Loucy (cell line): Measurements from ENCODE around the gene CCNF.
A peak's percentile ranks its signal among the peaks of the same experiment; 100 is the strongest.

Source experiments
- H2AFZ ChIP-seq: fragments of 200-600 bp; sonication (generic); 2 replicates; pipeline ENCODE4 v1.6.0; 2016; ENCODE audit warnings: antibody characterized with exemption, mild to moderate bottlenecking, low read length, moderate library complexity
- H3F3A ChIP-seq: fragments of 200-600 bp; 2 replicates; pipeline ENCODE4 v1.6.0; 2016; ENCODE audit warnings: antibody characterized with exemption, low read depth, mild to moderate bottlenecking
- H3K27me3 ChIP-seq: fragments of 200-600 bp; sonication (generic); 2 replicates; pipeline ENCODE4 v1.6.1; 2014; ENCODE audit warnings: low read length, mild to moderate bottlenecking; ENCODE audit not compliant: insufficient read depth, poor library complexity, severe bottlenecking
- H3K36me3 ChIP-seq: fragments of 200-600 bp; sonication (generic); 2 replicates; pipeline ENCODE4 v1.6.1; 2016; ENCODE audit warnings: low read length; ENCODE audit not compliant: insufficient read depth
- H3K4me1 ChIP-seq: fragments of 200-600 bp; sonication (generic); 2 replicates; pipeline ENCODE4 v1.5.1; 2014; ENCODE audit warnings: low read length, mild to moderate bottlenecking; ENCODE audit not compliant: insufficient read depth, poor library complexity, severe bottlenecking
- H3K4me2 ChIP-seq: fragments of 200-600 bp; sonication (generic); 2 replicates; pipeline ENCODE4 v1.6.0; 2014; ENCODE audit warnings: antibody characterized with exemption, low read length, low read depth, mild to moderate bottlenecking; ENCODE audit not compliant: poor library complexity, severe bottlenecking
- H3K4me3 ChIP-seq: fragments of 200-600 bp; sonication (generic); 2 replicates; pipeline ENCODE4 v1.5.1; 2014; ENCODE audit warnings: low read length, mild to moderate bottlenecking, mixed read lengths; ENCODE audit not compliant: poor library complexity, severe bottlenecking
- H3K79me2 ChIP-seq: fragments of 200-600 bp; sonication (generic); 2 replicates; pipeline ENCODE4 v1.6.1; 2014; ENCODE audit warnings: low read length; ENCODE audit not compliant: insufficient read depth
- H3K9ac ChIP-seq: fragments of 200-600 bp; sonication (generic); 2 replicates; pipeline ENCODE4 v1.6.0; 2014; ENCODE audit warnings: mild to moderate bottlenecking, low read depth, low read length, moderate library complexity; ENCODE audit not compliant: poor library complexity, severe bottlenecking
- H3K9me2 ChIP-seq: fragments of 200-600 bp; sonication (generic); replicated peaks from 2 replicates; pipeline ENCODE4 v1.6.1; 2016; ENCODE audit warnings: low read depth, low read length, mixed read lengths
- H3K9me3 ChIP-seq: fragments of 200-600 bp; sonication (generic); 2 replicates; pipeline ENCODE4 v1.6.1; 2014; ENCODE audit warnings: mild to moderate bottlenecking, antibody characterized with exemption, low read length, low read depth; ENCODE audit not compliant: insufficient read depth
- H4K20me1 ChIP-seq: fragments of 200-600 bp; sonication (generic); 2 replicates; pipeline ENCODE4 v1.6.0; 2014; ENCODE audit warnings: antibody characterized with exemption, low read length, mild to moderate bottlenecking; ENCODE audit not compliant: insufficient read depth, poor library complexity, severe bottlenecking
- EZH2phosphoT487 ChIP-seq: fragments of 200-600 bp; IDR thresholded peaks from 2 replicates; pipeline ENCODE4 v1.6.1; 2018; ENCODE audit warnings: antibody characterized with exemption, mild to moderate bottlenecking, moderate library complexity, borderline replicate concordance
- TF ChIP-seq, protein P1 (sequence below): fragments of 200-600 bp; sonication (generic); conservative IDR thresholded peaks from 2 replicates; pipeline ENCODE4 v1.5.1; 2014; ENCODE audit warnings: mild to moderate bottlenecking, antibody characterized with exemption, low read length

The CCNF gene

DNA sequence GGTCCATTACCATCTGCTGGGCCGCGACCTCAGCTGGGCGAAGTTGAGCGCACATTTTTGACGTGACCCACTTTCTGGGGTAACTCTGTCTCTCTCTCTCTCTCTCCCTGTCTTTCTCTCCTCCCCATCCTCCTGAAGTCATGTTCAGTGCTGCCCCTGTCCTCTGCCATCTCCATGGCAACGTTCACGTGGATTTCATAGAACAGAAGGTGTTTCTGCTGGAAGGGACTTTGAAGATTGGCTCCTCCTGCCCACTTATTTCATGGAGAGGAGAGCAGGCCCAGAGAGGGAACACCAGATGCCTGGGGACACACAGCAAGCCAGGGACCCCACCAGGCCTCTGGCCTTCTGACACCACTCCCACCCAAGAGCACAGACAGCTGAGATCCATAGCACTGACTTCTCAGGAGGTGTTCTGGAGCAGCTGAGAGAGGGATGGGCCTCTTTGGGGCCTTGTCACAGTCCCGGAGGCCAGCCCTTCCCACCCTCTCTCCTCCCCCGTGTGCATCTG lies 4.2 kb upstream of the CCNF start:
- Histone ChIP-seq H3K4me1 (peaks cover 9% of the 10 kb centered on the region), H4K20me1 (peaks cover 3% of the 10 kb centered on the region), H2AFZ (no peak overlapping the region), H3K4me2 (no peak overlapping the region), H3F3A (no peaks in the 10 kb centered on the region), H3K79me2 (peaks cover 15% of the 10 kb centered on the region), H3K4me3 (no peak overlapping the region), H3K27me3 (no peaks in the 10 kb centered on the region), H3K9me2 (no peaks in the 10 kb centered on the region), H3K9ac (no peak overlapping the region), H3K9me3 (no peaks in the 10 kb centered on the region), H3K36me3 (no peaks in the 10 kb centered on the region)
- TF ChIP-seq EZH2phosphoT487: no peak
- TF ChIP-seq, protein P1, sequence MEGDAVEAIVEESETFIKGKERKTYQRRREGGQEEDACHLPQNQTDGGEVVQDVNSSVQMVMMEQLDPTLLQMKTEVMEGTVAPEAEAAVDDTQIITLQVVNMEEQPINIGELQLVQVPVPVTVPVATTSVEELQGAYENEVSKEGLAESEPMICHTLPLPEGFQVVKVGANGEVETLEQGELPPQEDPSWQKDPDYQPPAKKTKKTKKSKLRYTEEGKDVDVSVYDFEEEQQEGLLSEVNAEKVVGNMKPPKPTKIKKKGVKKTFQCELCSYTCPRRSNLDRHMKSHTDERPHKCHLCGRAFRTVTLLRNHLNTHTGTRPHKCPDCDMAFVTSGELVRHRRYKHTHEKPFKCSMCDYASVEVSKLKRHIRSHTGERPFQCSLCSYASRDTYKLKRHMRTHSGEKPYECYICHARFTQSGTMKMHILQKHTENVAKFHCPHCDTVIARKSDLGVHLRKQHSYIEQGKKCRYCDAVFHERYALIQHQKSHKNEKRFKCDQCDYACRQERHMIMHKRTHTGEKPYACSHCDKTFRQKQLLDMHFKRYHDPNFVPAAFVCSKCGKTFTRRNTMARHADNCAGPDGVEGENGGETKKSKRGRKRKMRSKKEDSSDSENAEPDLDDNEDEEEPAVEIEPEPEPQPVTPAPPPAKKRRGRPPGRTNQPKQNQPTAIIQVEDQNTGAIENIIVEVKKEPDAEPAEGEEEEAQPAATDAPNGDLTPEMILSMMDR: no peak

DNA sequence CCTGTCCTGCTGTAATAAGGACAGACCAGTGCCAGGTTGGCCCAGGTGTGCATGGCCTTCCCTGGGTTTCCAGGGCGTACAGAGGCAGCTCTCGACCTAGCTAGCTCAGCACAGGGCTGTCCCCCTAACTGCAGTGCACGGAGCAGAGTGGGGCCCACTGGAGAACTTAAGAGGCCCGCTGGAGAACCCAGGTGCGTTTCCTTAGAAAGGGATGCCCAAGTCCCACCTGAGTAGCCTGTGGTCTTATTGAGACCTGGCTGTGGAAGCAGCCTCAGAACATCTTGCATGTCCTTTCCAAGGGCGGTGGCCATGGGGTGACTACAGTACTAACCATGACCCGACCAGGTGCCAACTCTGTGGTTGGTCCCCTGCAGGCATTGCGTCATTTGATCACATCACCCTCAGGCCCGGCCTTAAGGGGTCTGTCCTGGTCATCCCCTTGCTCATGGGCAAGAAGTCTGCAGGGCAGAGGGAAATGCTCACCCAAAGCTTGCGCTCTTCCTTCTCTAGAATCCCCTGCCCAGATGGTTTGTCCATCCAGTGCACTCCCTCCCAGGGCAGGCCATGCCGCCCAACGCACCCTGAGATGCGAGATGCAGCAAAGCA lies 3.3 kb upstream of the CCNF start:
- H3F3A ChIP-seq: no peaks in the 10 kb centered on the region
- no peaks in the 10 kb centered on the region for H3K9me3 ChIP-seq
- TF ChIP-seq, protein P1: no peak
- no peak for TF ChIP-seq EZH2phosphoT487
- H3K9ac ChIP-seq: no peak overlapping the region
- no peaks in the 10 kb centered on the region for H3K27me3 ChIP-seq
- no peaks in the 10 kb centered on the region for H3K9me2 ChIP-seq
- no peak overlapping the region for H3K4me2 ChIP-seq
- no peak overlapping the region for H3K4me3 ChIP-seq
- no peaks in the 10 kb centered on the region for H3K36me3 ChIP-seq
- no peak overlapping the region for H2AFZ ChIP-seq
- peaks cover 24% of the 10 kb centered on the region for H3K79me2 ChIP-seq
- peaks cover 13% of the 10 kb centered on the region for H3K4me1 ChIP-seq
- H4K20me1 ChIP-seq: peaks cover 9% of the 10 kb centered on the region

DNA sequence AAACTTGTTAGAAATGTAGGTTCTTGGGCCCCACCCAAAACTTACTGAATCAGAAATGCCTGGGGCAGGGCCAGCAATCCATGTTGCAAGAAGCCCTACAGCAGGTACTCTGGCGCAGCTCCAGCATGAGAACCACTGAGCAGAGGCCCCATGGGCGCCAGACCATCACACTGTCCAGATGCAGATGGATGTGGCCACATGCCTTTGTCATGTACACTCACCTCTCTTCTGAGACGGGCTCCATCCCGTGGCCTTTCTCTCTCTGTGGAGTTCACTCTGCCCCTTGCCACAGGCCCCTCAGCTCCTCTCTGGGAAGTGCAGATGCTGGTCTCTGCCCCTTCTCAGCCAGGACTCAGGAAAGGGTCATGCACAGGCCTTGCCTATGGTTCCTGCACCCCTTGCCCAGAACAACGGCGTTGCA lies 2.3 kb upstream of the CCNF start:
- peak overlapping the region; percentile 70 for H3K4me2 ChIP-seq

More for the DNA sequence above, 2.3 kb upstream of the CCNF start:
- H3K27me3 ChIP-seq: no peaks in the 10 kb centered on the region
- no peak overlapping the region for H2AFZ ChIP-seq
- no peaks in the 10 kb centered on the region for H3K36me3 ChIP-seq
- no peaks in the 10 kb centered on the region for H3K9me2 ChIP-seq
- H4K20me1 ChIP-seq: peaks cover 10% of the 10 kb centered on the region
- peak overlapping the region; percentile 79 for H3K9ac ChIP-seq
- H3F3A ChIP-seq: no peaks in the 10 kb centered on the region
- H3K9me3 ChIP-seq: no peaks in the 10 kb centered on the region
- H3K79me2 ChIP-seq: peaks cover 34% of the 10 kb centered on the region
- no peak for TF ChIP-seq EZH2phosphoT487
- TF ChIP-seq, protein P1: no peak
- no peak overlapping the region for H3K4me3 ChIP-seq
- H3K4me1 ChIP-seq: peaks cover 17% of the 10 kb centered on the region
